ENCODE results near the gene ACACA. TPM values are rescaled to one million over a fixed set of nuclear protein-coding genes. Genes with fewer than 3 reads are reported as not detected.

The ACACA gene
- total and polyA plus RNA-seq, 9 of the 15 experiments (the other 6 are each of a cell fraction or from before 2014, with no cell fraction given), result 35.9 to 135 (median 88.4) TPM

DNA sequence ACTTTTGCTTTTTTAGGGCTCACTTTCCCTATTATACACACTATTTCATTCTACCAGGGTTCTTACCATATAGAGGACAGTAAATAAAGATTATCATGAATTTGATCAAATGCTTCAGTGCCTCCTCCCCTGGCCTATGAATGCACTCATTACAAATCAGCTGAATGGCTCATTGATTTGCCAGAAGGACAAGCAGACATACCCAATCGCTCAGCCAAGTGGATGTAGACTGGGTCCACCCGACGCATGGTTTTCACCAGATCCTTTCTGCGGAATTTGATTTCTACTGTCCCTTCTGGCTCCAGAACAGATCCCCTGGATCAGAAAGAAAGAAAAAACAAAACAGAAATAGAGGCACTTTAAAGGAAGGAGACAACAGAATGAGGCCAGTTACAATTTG is 295.3 kb downstream of the ACACA start (continued):
- TF ChIP-seq, protein P1, sequence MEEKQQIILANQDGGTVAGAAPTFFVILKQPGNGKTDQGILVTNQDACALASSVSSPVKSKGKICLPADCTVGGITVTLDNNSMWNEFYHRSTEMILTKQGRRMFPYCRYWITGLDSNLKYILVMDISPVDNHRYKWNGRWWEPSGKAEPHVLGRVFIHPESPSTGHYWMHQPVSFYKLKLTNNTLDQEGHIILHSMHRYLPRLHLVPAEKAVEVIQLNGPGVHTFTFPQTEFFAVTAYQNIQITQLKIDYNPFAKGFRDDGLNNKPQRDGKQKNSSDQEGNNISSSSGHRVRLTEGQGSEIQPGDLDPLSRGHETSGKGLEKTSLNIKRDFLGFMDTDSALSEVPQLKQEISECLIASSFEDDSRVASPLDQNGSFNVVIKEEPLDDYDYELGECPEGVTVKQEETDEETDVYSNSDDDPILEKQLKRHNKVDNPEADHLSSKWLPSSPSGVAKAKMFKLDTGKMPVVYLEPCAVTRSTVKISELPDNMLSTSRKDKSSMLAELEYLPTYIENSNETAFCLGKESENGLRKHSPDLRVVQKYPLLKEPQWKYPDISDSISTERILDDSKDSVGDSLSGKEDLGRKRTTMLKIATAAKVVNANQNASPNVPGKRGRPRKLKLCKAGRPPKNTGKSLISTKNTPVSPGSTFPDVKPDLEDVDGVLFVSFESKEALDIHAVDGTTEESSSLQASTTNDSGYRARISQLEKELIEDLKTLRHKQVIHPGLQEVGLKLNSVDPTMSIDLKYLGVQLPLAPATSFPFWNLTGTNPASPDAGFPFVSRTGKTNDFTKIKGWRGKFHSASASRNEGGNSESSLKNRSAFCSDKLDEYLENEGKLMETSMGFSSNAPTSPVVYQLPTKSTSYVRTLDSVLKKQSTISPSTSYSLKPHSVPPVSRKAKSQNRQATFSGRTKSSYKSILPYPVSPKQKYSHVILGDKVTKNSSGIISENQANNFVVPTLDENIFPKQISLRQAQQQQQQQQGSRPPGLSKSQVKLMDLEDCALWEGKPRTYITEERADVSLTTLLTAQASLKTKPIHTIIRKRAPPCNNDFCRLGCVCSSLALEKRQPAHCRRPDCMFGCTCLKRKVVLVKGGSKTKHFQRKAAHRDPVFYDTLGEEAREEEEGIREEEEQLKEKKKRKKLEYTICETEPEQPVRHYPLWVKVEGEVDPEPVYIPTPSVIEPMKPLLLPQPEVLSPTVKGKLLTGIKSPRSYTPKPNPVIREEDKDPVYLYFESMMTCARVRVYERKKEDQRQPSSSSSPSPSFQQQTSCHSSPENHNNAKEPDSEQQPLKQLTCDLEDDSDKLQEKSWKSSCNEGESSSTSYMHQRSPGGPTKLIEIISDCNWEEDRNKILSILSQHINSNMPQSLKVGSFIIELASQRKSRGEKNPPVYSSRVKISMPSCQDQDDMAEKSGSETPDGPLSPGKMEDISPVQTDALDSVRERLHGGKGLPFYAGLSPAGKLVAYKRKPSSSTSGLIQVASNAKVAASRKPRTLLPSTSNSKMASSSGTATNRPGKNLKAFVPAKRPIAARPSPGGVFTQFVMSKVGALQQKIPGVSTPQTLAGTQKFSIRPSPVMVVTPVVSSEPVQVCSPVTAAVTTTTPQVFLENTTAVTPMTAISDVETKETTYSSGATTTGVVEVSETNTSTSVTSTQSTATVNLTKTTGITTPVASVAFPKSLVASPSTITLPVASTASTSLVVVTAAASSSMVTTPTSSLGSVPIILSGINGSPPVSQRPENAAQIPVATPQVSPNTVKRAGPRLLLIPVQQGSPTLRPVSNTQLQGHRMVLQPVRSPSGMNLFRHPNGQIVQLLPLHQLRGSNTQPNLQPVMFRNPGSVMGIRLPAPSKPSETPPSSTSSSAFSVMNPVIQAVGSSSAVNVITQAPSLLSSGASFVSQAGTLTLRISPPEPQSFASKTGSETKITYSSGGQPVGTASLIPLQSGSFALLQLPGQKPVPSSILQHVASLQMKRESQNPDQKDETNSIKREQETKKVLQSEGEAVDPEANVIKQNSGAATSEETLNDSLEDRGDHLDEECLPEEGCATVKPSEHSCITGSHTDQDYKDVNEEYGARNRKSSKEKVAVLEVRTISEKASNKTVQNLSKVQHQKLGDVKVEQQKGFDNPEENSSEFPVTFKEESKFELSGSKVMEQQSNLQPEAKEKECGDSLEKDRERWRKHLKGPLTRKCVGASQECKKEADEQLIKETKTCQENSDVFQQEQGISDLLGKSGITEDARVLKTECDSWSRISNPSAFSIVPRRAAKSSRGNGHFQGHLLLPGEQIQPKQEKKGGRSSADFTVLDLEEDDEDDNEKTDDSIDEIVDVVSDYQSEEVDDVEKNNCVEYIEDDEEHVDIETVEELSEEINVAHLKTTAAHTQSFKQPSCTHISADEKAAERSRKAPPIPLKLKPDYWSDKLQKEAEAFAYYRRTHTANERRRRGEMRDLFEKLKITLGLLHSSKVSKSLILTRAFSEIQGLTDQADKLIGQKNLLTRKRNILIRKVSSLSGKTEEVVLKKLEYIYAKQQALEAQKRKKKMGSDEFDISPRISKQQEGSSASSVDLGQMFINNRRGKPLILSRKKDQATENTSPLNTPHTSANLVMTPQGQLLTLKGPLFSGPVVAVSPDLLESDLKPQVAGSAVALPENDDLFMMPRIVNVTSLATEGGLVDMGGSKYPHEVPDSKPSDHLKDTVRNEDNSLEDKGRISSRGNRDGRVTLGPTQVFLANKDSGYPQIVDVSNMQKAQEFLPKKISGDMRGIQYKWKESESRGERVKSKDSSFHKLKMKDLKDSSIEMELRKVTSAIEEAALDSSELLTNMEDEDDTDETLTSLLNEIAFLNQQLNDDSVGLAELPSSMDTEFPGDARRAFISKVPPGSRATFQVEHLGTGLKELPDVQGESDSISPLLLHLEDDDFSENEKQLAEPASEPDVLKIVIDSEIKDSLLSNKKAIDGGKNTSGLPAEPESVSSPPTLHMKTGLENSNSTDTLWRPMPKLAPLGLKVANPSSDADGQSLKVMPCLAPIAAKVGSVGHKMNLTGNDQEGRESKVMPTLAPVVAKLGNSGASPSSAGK (IDR thresholded peaks at IDR 0.05), result no peak
- TF ChIP-seq BRCA1 (IDR thresholded peaks at IDR 0.05), result no peak
- no peak for TF ChIP-seq BRCA1 (CRISPR knock-in tag; IDR thresholded peaks at IDR 0.05)
- no peak for TF ChIP-seq SIRT6 (IDR thresholded peaks at IDR 0.05; ENCODE audit: low read depth, low read length)
- TF ChIP-seq ASH1L (IDR thresholded peaks at IDR 0.05; ENCODE audit: borderline replicate concordance, low read depth, partially characterized antibody), result no peak
- no peak for TF ChIP-seq YY1 (IDR thresholded peaks at IDR 0.05; ENCODE audit: borderline replicate concordance in 1 of 3, control insufficient read depth in 1 of 3, extremely low read depth in 1 of 3, insufficient read depth in 3 of 3, insufficient read length in 1 of 3, insufficient replicate concordance in 2 of 3, low read depth in 1 of 3, low read length in 2 of 3)
- no peak for TF ChIP-seq XRCC4 (IDR thresholded peaks at IDR 0.05; ENCODE audit: extremely low read depth, insufficient read depth, insufficient read length)

All from K562 (cell line).